Activated T-cell treated with anti-CD3 and anti-CD28 coated beads, Interleukin-2, amount 50 U/mL, for 72 hours (primary cell): ENCODE data around the gene CDX2. TPM values are rescaled to one million over a fixed set of nuclear protein-coding genes. Genes with fewer than 3 reads are reported as not detected.

Source experiments
- ATAC-seq, 2 donors: fragments of 150-1000 bp; cut with Tn5 transposase; replicated peaks in 1 of 2; 2 replicates each; pipeline ENCODE4 v1.10.0; 2021; ENCODE audit warnings: moderate library complexity in 2 of 2, mild to moderate bottlenecking in 1 of 2
- DNase-seq, 2 donors: peaks; one replicate each; pipeline ENCODE4 v3.0.0; 2021 to 2022; ENCODE audit warnings: mixed read lengths in 1 of 2
- H3K27ac Mint-ChIP-seq: one replicate; pipeline ENCODE4 v1.8.0; 2022; ENCODE audit warnings: mild to moderate bottlenecking, moderate library complexity, mixed read lengths
- H3K27me3 Mint-ChIP-seq: one replicate; pipeline ENCODE4 v1.8.0; 2022; ENCODE audit warnings: low read depth, mixed read lengths
- H3K36me3 Mint-ChIP-seq, 2 donors: one replicate each; pipeline ENCODE4 v1.8.0; 2022; ENCODE audit warnings: mixed read lengths in 2 of 2, mild to moderate bottlenecking in 1 of 2; ENCODE audit not compliant: insufficient read depth in 2 of 2
- H3K4me1 Mint-ChIP-seq: one replicate; pipeline ENCODE4 v1.8.0; 2022; ENCODE audit warnings: low read depth, mixed read lengths
- H3K4me3 Mint-ChIP-seq, 2 donors: one replicate each; pipeline ENCODE4 v1.8.0; 2022; ENCODE audit warnings: mild to moderate bottlenecking in 2 of 2, mixed read lengths in 2 of 2, moderate library complexity in 2 of 2
- H3K9me3 Mint-ChIP-seq, 2 donors: one replicate each; pipeline ENCODE4 v1.8.0; 2022; ENCODE audit warnings: mixed read lengths in 2 of 2
- total RNA-seq, 2 donors: library from RNA; stranded (reverse); gene quantifications; one replicate each; pipeline ENCODE4 v1.2.3, GENCODE V29; 2022

The CDX2 gene
- total RNA-seq, 2 donors from 2014 or later: not detected

- H3K9me3 Mint-ChIP-seq: no peaks in the 10 kb centered on the region
- no peaks in the 10 kb centered on the region for H3K36me3 Mint-ChIP-seq
Observed at GRCh38 chr13:27991881-27992280, 22.8 kb upstream of the CDX2 start.

GRCh38 chr13:27988520-27988919, 19.4 kb upstream of the CDX2 start, which contains the start of gene URAD:
Gene URAD, minus strand, starts transcription at chr13:27988693. Its CDS starts 56 bp downstream, at chr13:27988637.
- DNase-seq (no peak), ATAC-seq (no peak)
- Mint-ChIP-seq H3K27me3 (peaks cover 20% of the 10 kb centered on the region), H3K4me3 (no peak within 1 kb of the TSS), H3K27ac (no peak within 1 kb of the TSS), H3K4me1 (no peaks in the 10 kb centered on the region), H3K36me3 (no peaks in the 10 kb centered on the region), H3K9me3 (no peaks in the 10 kb centered on the region)

More at GRCh38 chr13:27991881-27992280, 22.8 kb upstream of the CDX2 start:
- ATAC-seq (no peak), DNase-seq (no peak)
- no peak overlapping the region for H3K4me3 Mint-ChIP-seq
- H3K27me3 Mint-ChIP-seq: peaks cover 7% of the 10 kb centered on the region
- H3K27ac Mint-ChIP-seq: no peak overlapping the region
- H3K4me1 Mint-ChIP-seq: no peaks in the 10 kb centered on the region

GRCh38 chr13:27985600-27985999, 16.5 kb upstream of the CDX2 start:
- Mint-ChIP-seq H3K9me3 (no peaks in the 10 kb centered on the region), H3K4me3 (no peak overlapping the region), H3K27ac (no peak overlapping the region), H3K4me1 (no peaks in the 10 kb centered on the region), H3K27me3 (peaks cover 49% of the 10 kb centered on the region), H3K36me3 (no peaks in the 10 kb centered on the region)
- DNase-seq: no peak
- ATAC-seq: no peak

- no peaks in the 10 kb centered on the region for H3K36me3 Mint-ChIP-seq
- H3K4me1 Mint-ChIP-seq: peaks cover 15% of the 10 kb centered on the region
- no peak overlapping the region for H3K27ac Mint-ChIP-seq
- DNase-seq (no peak), ATAC-seq (no peak)
- H3K27me3 Mint-ChIP-seq: peaks cover 71% of the 10 kb centered on the region
- no peak overlapping the region for H3K4me3 Mint-ChIP-seq
- no peaks in the 10 kb centered on the region for H3K9me3 Mint-ChIP-seq
Observed at GRCh38 chr13:27982361-27982760, 13.2 kb upstream of the CDX2 start.

GRCh38 chr13:27981006-27981708, 12.0 kb upstream of the CDX2 start:
- peaks cover 17% of the 10 kb centered on the region for H3K4me1 Mint-ChIP-seq
- H3K27me3 Mint-ChIP-seq: peaks cover 74% of the 10 kb centered on the region
- ATAC-seq (no peak), DNase-seq (no peak)
- H3K9me3 Mint-ChIP-seq: no peaks in the 10 kb centered on the region
- peak overlapping the region in 1 of 2 donors; percentile 40 for H3K4me3 Mint-ChIP-seq
- no peaks in the 10 kb centered on the region for H3K36me3 Mint-ChIP-seq
- H3K27ac Mint-ChIP-seq: no peak overlapping the region

GRCh38 chr13:27980280-27980998, 11.3 kb upstream of the CDX2 start:
- ATAC-seq (no peak), DNase-seq (no peak)
- Mint-ChIP-seq H3K36me3 (no peaks in the 10 kb centered on the region), H3K27me3 (peaks cover 81% of the 10 kb centered on the region), H3K27ac (no peak overlapping the region), H3K9me3 (no peaks in the 10 kb centered on the region), H3K4me1 (peaks cover 24% of the 10 kb centered on the region), H3K4me3 (peak overlapping the region in 1 of 2 donors; percentile 40)

GRCh38 chr13:27979765-27980279, 10.7 kb upstream of the CDX2 start:
- no peaks in the 10 kb centered on the region for H3K9me3 Mint-ChIP-seq
- DNase-seq (no peak), ATAC-seq (no peak)
- H3K27me3 Mint-ChIP-seq: peaks cover 87% of the 10 kb centered on the region
- no peak overlapping the region for H3K27ac Mint-ChIP-seq
- peak overlapping the region in 1 of 2 donors; percentile 40 for H3K4me3 Mint-ChIP-seq
- peaks cover 28% of the 10 kb centered on the region for H3K4me1 Mint-ChIP-seq
- H3K36me3 Mint-ChIP-seq: no peaks in the 10 kb centered on the region

GRCh38 chr13:27979001-27979643, 10.0 kb upstream of the CDX2 start:
- Mint-ChIP-seq H3K9me3 (no peaks in the 10 kb centered on the region), H3K36me3 (no peaks in the 10 kb centered on the region), H3K4me1 (peaks cover 28% of the 10 kb centered on the region), H3K4me3 (peak overlapping the region; percentile 24 to 46), H3K27me3 (peaks cover 90% of the 10 kb centered on the region), H3K27ac (no peak overlapping the region)
- DNase-seq (no peak), ATAC-seq (no peak)

- Mint-ChIP-seq H3K4me1 (peaks cover 28% of the 10 kb centered on the region), H3K27me3 (peaks cover 90% of the 10 kb centered on the region), H3K36me3 (no peaks in the 10 kb centered on the region), H3K27ac (no peak overlapping the region), H3K4me3 (peak overlapping the region in 1 of 2 donors; percentile 13), H3K9me3 (no peaks in the 10 kb centered on the region)
- DNase-seq (no peak), ATAC-seq (no peak)
Observed at GRCh38 chr13:27978301-27978968, 9.3 kb upstream of the CDX2 start.

- ATAC-seq (no peak), DNase-seq (no peak)
- H3K27me3 Mint-ChIP-seq: peaks cover 90% of the 10 kb centered on the region
- H3K4me1 Mint-ChIP-seq: peaks cover 28% of the 10 kb centered on the region
- H3K4me3 Mint-ChIP-seq: peak overlapping the region; percentile 28 to 49
- no peaks in the 10 kb centered on the region for H3K36me3 Mint-ChIP-seq
- peak overlapping the region; percentile 69 for H3K27ac Mint-ChIP-seq
- no peaks in the 10 kb centered on the region for H3K9me3 Mint-ChIP-seq
Observed at GRCh38 chr13:27977476-27978300, 8.6 kb upstream of the CDX2 start.

GRCh38 chr13:27976362-27977091, 7.4 kb upstream of the CDX2 start:
- H3K27ac Mint-ChIP-seq: no peak overlapping the region
- ATAC-seq (no peak), DNase-seq (no peak)
- no peak overlapping the region for H3K4me3 Mint-ChIP-seq
- no peaks in the 10 kb centered on the region for H3K9me3 Mint-ChIP-seq
- H3K36me3 Mint-ChIP-seq: no peaks in the 10 kb centered on the region
- peaks cover 87% of the 10 kb centered on the region for H3K27me3 Mint-ChIP-seq
- H3K4me1 Mint-ChIP-seq: peaks cover 28% of the 10 kb centered on the region
